Measurements from ENCODE around the gene AK3. TPM values are rescaled to one million over a fixed set of nuclear protein-coding genes. Genes with fewer than 3 reads are reported as not detected.
A peak's percentile ranks its signal among the peaks of the same experiment; 100 is the strongest.

The AK3 gene
- total RNA-seq, 1 experiment from 2014 or later: 41.5 TPM

GRCh38 chr9:4666042-4666699 lies 74.8 kb downstream of the AK3 start, which contains the start of gene SPATA6L:
Gene SPATA6L (minus strand): TSS chr9:4666480. CDS start chr9:4666250, 230 bp downstream.
- Histone ChIP-seq H2BK20ac (ENCODE audit: low read depth, low read length, poor library complexity, severe bottlenecking) (no peak within 1 kb of the TSS), H3K23ac (ENCODE audit: insufficient read length, low read depth, low read length) (no peak within 1 kb of the TSS), H3K27ac (ENCODE audit: insufficient read length, low read depth, low read length) (no peak within 1 kb of the TSS), H3K56ac (ENCODE audit: insufficient read length, low read depth, low read length) (no peak within 1 kb of the TSS), H3K9ac (ENCODE audit: extremely low read depth, insufficient read length, low read length) (peak within 1 kb of the TSS; percentile 53), H3K27me3 (ENCODE audit: insufficient read depth, low read length) (no peaks in the 10 kb centered on the region), H2BK12ac (ENCODE audit: insufficient read length, low read depth, low read length) (no peak within 1 kb of the TSS), H3K79me2 (ENCODE audit: insufficient read depth, low read length) (no peaks in the 10 kb centered on the region; the same call in 1 of the 2 replicates), H4K20me1 (ENCODE audit: control insufficient read depth, insufficient read depth, insufficient read length) (peaks cover 3% of the 10 kb centered on the region), H3K18ac (ENCODE audit: insufficient read length, low read depth, low read length) (peak within 1 kb of the TSS; percentile 45), H3K14ac (ENCODE audit: insufficient read depth, low read length) (peak within 1 kb of the TSS; percentile 74), H4K5ac (ENCODE audit: insufficient read length, low read depth, low read length) (no peak within 1 kb of the TSS), H3K4me1 (ENCODE audit: insufficient read depth, low read length) (peaks cover 17% of the 10 kb centered on the region), H2AFZ (ENCODE audit: low read length) (no peak within 1 kb of the TSS), H2BK15ac (ENCODE audit: low read depth, low read length) (no peak within 1 kb of the TSS), H2BK5ac (ENCODE audit: insufficient read length, low read length) (no peak within 1 kb of the TSS), H3K23me2 (ENCODE audit: insufficient read length, low read depth, low read length, poor library complexity, severe bottlenecking) (peaks cover 4% of the 10 kb centered on the region), H2BK120ac (ENCODE audit: low read depth, low read length, poor library complexity, severe bottlenecking) (no peak within 1 kb of the TSS), H2AK5ac (ENCODE audit: insufficient read length, low read length) (no peak within 1 kb of the TSS), H4K8ac (replicated peaks; ENCODE audit: insufficient read length, low read depth, low read length) (no peak within 1 kb of the TSS), H3K79me1 (ENCODE audit: insufficient read depth, low read depth, low read length, poor library complexity, severe bottlenecking) (no peaks in the 10 kb centered on the region), H3K4ac (ENCODE audit: low read depth, low read length) (no peak within 1 kb of the TSS), H4K91ac (ENCODE audit: insufficient read length, low read depth, low read length) (no peak within 1 kb of the TSS), H3T11ph (ENCODE audit: low read length) (no peak within 1 kb of the TSS), H3K9me3 (ENCODE audit: control insufficient read depth, low read depth, low read length) (no peaks in the 10 kb centered on the region), H3K4me2 (ENCODE audit: insufficient read depth, insufficient read length, low read length) (peak within 1 kb of the TSS; percentile 86)
- Mint-ChIP-seq H3K9me3 (peaks cover 0 to under 1% of the 10 kb centered on the region in 2 experiments; a peak in 1 of 5 replicates), H3K27ac (peak within 1 kb of the TSS in 2 of 3 experiments; percentile 0 to 59; a peak in 3 of 7 replicates), H3K36me3 (ENCODE audit: insufficient read depth in 1 of 3, low read depth in 3 of 3) (peaks cover 0 to 3% (median 0%) of the 10 kb centered on the region in 3 experiments; a peak in 1 of 7 replicates), H3K4me3 (peak within 1 kb of the TSS; percentile 75 to 77), H3K4me1 (peaks cover 57% of the 10 kb centered on the region in 2 experiments), H3K27me3 (ENCODE audit: low read depth) (peaks cover 5% of the 10 kb centered on the region; the same call in 1 of the 2 replicates)
- no CpG with 5 or more reads among the region's 36 CpGs for WGBS (ENCODE audit: extremely low coverage, insufficient read length, low lambda C conversion rate)
- DNase-seq: peak; percentile 29
- TF ChIP-seq CTCF (conservative IDR thresholded peaks at IDR 0.05): peak; percentile 13; the same call in 1 of the 3 replicates
